IPS-18a (cell line): Measurements from ENCODE around the gene METTL2A.
A peak's percentile ranks its signal among the peaks of the same experiment; 100 is the strongest.
"Not testable (repeated sequence)": the region's sequence is repeated elsewhere in the genome, so short reads cannot be mapped to it uniquely, and the experiment has no call there.

Experiments
- H3K27ac ChIP-seq: one replicate; pipeline ENCODE4 v1.5.1; 2013; ENCODE audit warnings: low read length
- H3K27me3 ChIP-seq: one replicate; pipeline ENCODE4 v1.6.1; 2013; ENCODE audit warnings: mild to moderate bottlenecking, low read length; ENCODE audit not compliant: control insufficient read depth, insufficient read depth
- H3K36me3 ChIP-seq: one replicate; pipeline ENCODE4 v1.6.1; 2013; ENCODE audit warnings: low read depth, low read length; ENCODE audit not compliant: control insufficient read depth
- H3K4me1 ChIP-seq: one replicate; pipeline ENCODE4 v1.6.1; 2013; ENCODE audit warnings: low read depth, low read length; ENCODE audit not compliant: control insufficient read depth
- H3K4me3 ChIP-seq: one replicate; pipeline ENCODE4 v1.5.1; 2013; ENCODE audit warnings: low read length
- H3K9ac ChIP-seq: one replicate; pipeline ENCODE4 v1.6.1; 2013; ENCODE audit warnings: mild to moderate bottlenecking, low read length, moderate library complexity
- H3K9me3 ChIP-seq: one replicate; pipeline ENCODE4 v1.6.1; 2013; ENCODE audit warnings: low read depth, low read length; ENCODE audit not compliant: control insufficient read depth

Gene METTL2A

GRCh38 chr17:62477111-62477510 is 53.4 kb downstream of the METTL2A start:
- peak overlapping the region; percentile 49 for H3K4me3 ChIP-seq
- H3K27me3 ChIP-seq, H3K36me3 ChIP-seq, H3K27ac ChIP-seq, H3K9me3 ChIP-seq, H3K4me1 ChIP-seq, H3K9ac ChIP-seq: not testable (repeated sequence)

GRCh38 chr17:62477718-62478408 is 54.2 kb downstream of the METTL2A start:
- Histone ChIP-seq H3K9ac (peak overlapping the region; percentile 52), H3K4me3 (peak overlapping the region; percentile 49)
- not testable (repeated sequence) for H3K27ac ChIP-seq, H3K9me3 ChIP-seq, H3K27me3 ChIP-seq, H3K4me1 ChIP-seq, H3K36me3 ChIP-seq

GRCh38 chr17:62478424-62478879 is 54.8 kb downstream of the METTL2A start, which contains the start of gene TLK2:
TSS of gene TLK2 (plus strand) at chr17:62478825. CDS start at chr17:62481126, 2,301 bp downstream.
- no peak within 1 kb of the TSS for H3K27ac ChIP-seq
- peaks cover 5% of the 10 kb centered on the region for H3K36me3 ChIP-seq
- H3K4me3 ChIP-seq, result peak within 1 kb of the TSS; percentile 74
- H3K27me3 ChIP-seq, result no peaks in the 10 kb centered on the region
- H3K9ac ChIP-seq, result peak within 1 kb of the TSS; percentile 74
- no peaks in the 10 kb centered on the region for H3K4me1 ChIP-seq
- H3K9me3 ChIP-seq, result no peaks in the 10 kb centered on the region

GRCh38 chr17:62478880-62479638 is 55.4 kb downstream of the METTL2A start:
- H3K4me3 ChIP-seq, result peak overlapping the region; percentile 74
- peak overlapping the region; percentile 74 for H3K9ac ChIP-seq
- not testable (repeated sequence) for H3K4me1 ChIP-seq, H3K9me3 ChIP-seq, H3K27ac ChIP-seq, H3K36me3 ChIP-seq, H3K27me3 ChIP-seq

GRCh38 chr17:62479639-62480258 is 56.1 kb downstream of the METTL2A start:
- not testable (repeated sequence) for H3K27ac ChIP-seq, H3K4me1 ChIP-seq

GRCh38 chr17:62482553-62482952 is 58.9 kb downstream of the METTL2A start:
- H3K4me3 ChIP-seq, H3K27ac ChIP-seq, H3K9ac ChIP-seq, H3K36me3 ChIP-seq, H3K4me1 ChIP-seq, H3K27me3 ChIP-seq, H3K9me3 ChIP-seq: not testable (repeated sequence)

More at GRCh38 chr17:62479639-62480258, 56.1 kb downstream of the METTL2A start:
- H3K9me3 ChIP-seq, H3K36me3 ChIP-seq, H3K27me3 ChIP-seq: not testable (repeated sequence)
- H3K9ac ChIP-seq, result peak overlapping the region; percentile 74
- peak overlapping the region; percentile 74 for H3K4me3 ChIP-seq

GRCh38 chr17:62490990-62491389 is 67.3 kb downstream of the METTL2A start:
- not testable (repeated sequence) for H3K27ac ChIP-seq, H3K9ac ChIP-seq, H3K4me3 ChIP-seq, H3K4me1 ChIP-seq, H3K27me3 ChIP-seq, H3K36me3 ChIP-seq, H3K9me3 ChIP-seq

- H3K27ac ChIP-seq, H3K4me1 ChIP-seq, H3K9ac ChIP-seq, H3K36me3 ChIP-seq, H3K4me3 ChIP-seq, H3K9me3 ChIP-seq, H3K27me3 ChIP-seq: not testable (repeated sequence)
These were observed 69.5 kb downstream of the METTL2A start for GRCh38 chr17:62493049-62493655.

GRCh38 chr17:62494073-62494472 is 70.4 kb downstream of the METTL2A start:
- H3K27ac ChIP-seq, H3K9ac ChIP-seq, H3K4me3 ChIP-seq, H3K4me1 ChIP-seq, H3K27me3 ChIP-seq, H3K9me3 ChIP-seq, H3K36me3 ChIP-seq: not testable (repeated sequence)

- not testable (repeated sequence) for H3K27me3 ChIP-seq
These were observed 72.6 kb downstream of the METTL2A start for GRCh38 chr17:62496344-62496743.

GRCh38 chr17:62498796-62499195 is 75.1 kb downstream of the METTL2A start:
- H3K9ac ChIP-seq, H3K4me1 ChIP-seq, H3K4me3 ChIP-seq, H3K27ac ChIP-seq, H3K9me3 ChIP-seq, H3K36me3 ChIP-seq, H3K27me3 ChIP-seq: not testable (repeated sequence)

More at GRCh38 chr17:62496344-62496743, 72.6 kb downstream of the METTL2A start:
- not testable (repeated sequence) for H3K36me3 ChIP-seq, H3K4me3 ChIP-seq, H3K9me3 ChIP-seq, H3K9ac ChIP-seq, H3K27ac ChIP-seq, H3K4me1 ChIP-seq
